A673 (cell line): ENCODE measurements around the gene ZFP37. TPM values are rescaled to one million over a fixed set of nuclear protein-coding genes. Genes with fewer than 3 reads are reported as not detected.

ENCODE experiments used
- BruUV-seq: library from RNA; stranded (reverse); fragments of 400-500 nt; replicated peaks from 2 replicates; lab custom pipeline; 2021; lab: Mats Ljungman, UMichigan
- CTCF ChIA-PET: fragments of 300-600 bp; sonication (Branson Sonifier 250); formaldehyde crosslinking; loops from one replicate; lab custom pipeline; 2022; ENCODE audit warnings: antibody characterized with exemption; lab: Charles Lee
- POLR2A ChIA-PET: fragments of 300-600 bp; sonication (Branson Sonifier 250); formaldehyde crosslinking; loops from one replicate; lab custom pipeline; 2022; ENCODE audit warnings: antibody characterized with exemption; ENCODE audit not compliant: low non-redundant PET; lab: Charles Lee
- DNase-seq: peaks from one replicate; pipeline ENCODE4 v3.0.0-alpha.2; 2015; ENCODE audit warnings: low spot score
- H3K27ac ChIP-seq: fragments of 200-600 bp; sonication (generic); 2 replicates; pipeline ENCODE4 v1.5.1; 2016; ENCODE audit warnings: mixed run types, low read depth, mild to moderate bottlenecking, mixed read lengths, antibody characterized with exemption, low read length; ENCODE audit not compliant: poor library complexity, severe bottlenecking
- H3K27me3 ChIP-seq: fragments of 200-600 bp; sonication (generic); replicated peaks from 2 replicates; pipeline ENCODE4 v1.6.1; 2017; ENCODE audit warnings: mixed run types, low read depth, mild to moderate bottlenecking, mixed read lengths, antibody characterized with exemption, low read length; ENCODE audit not compliant: insufficient read depth, poor library complexity
- H3K36me3 ChIP-seq: fragments of 200-600 bp; sonication (generic); 2 replicates; pipeline ENCODE4 v1.6.1; 2016; ENCODE audit warnings: mixed run types, mild to moderate bottlenecking, mixed read lengths, antibody characterized with exemption, low read length; ENCODE audit not compliant: insufficient read depth, poor library complexity, severe bottlenecking
- H3K4me1 ChIP-seq: fragments of 200-600 bp; sonication (generic); 2 replicates; pipeline ENCODE4 v1.6.1; 2017; ENCODE audit warnings: mixed run types, mild to moderate bottlenecking, mixed read lengths, antibody characterized with exemption, low read length; ENCODE audit not compliant: insufficient read depth, poor library complexity, severe bottlenecking
- H3K4me3 ChIP-seq: fragments of 200-600 bp; sonication (generic); 2 replicates; pipeline ENCODE4 v1.5.1; 2016; ENCODE audit warnings: low read depth, mixed run types, mild to moderate bottlenecking, mixed read lengths, low read length; ENCODE audit not compliant: poor library complexity, severe bottlenecking
- H3K9me3 ChIP-seq: fragments of 200-600 bp; sonication (generic); 2 replicates; pipeline ENCODE4 v1.6.1; 2016; ENCODE audit warnings: mixed run types, low read depth, mild to moderate bottlenecking, mixed read lengths, antibody characterized with exemption, low read length; ENCODE audit not compliant: poor library complexity, severe bottlenecking
- EZH2 ChIP-seq: fragments of 200-600 bp; sonication (generic); IDR thresholded peaks from 2 replicates; pipeline ENCODE4 v1.6.1; 2017; ENCODE audit warnings: borderline replicate concordance, low read depth, mild to moderate bottlenecking, mixed read lengths, antibody characterized with exemption, low read length; ENCODE audit not compliant: poor library complexity, severe bottlenecking
- intact Hi-C: fragments of 100-400 bp; cut with micrococcal nuclease; formaldehyde crosslinking; loops from one replicate; pipeline ENCODE4 v1.10.0; 2022; ENCODE audit not compliant: unreplicated experiment
- total RNA-seq: library from RNA; stranded (reverse); gene quantifications from 2 replicates; pipeline ENCODE4 v1.2.3, GENCODE V29; 2021
- TF ChIP-seq, protein P1 (sequence below): fragments of 300-800, 200-600 bp; sonication (generic); conservative IDR thresholded peaks from 2 replicates; pipeline ENCODE4 v1.5.1; 2017; ENCODE audit warnings: low read depth, mild to moderate bottlenecking, antibody characterized with exemption, low read length, moderate library complexity, mixed read lengths

Gene ZFP37
- total RNA-seq, 1 experiment from 2014 or later: 5.4 TPM

DNA sequence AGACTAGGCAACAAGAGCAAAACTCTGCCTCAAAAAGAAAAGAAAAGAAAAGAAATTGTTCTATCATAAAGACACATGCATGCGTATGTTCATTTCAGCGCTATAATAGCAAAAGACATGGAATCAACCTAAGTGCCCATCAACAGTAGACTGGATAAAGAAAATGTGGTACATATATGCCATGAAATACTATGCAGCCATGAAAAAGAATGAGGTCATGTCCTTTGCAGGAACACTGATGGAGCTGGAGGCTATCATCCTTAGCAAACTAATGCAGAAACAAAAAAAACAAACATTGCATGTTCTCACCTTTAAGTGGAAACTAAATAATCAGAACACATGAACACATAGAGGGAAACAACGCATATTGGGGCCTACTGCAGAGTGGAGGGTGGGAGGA lies 38.3 kb downstream of the ZFP37 start:
- Histone ChIP-seq H3K4me3 (no peak overlapping the region), H3K36me3 (no peaks in the 10 kb centered on the region), H3K27ac (no peak overlapping the region), H3K27me3 (no peaks in the 10 kb centered on the region), H3K4me1 (no peaks in the 10 kb centered on the region), H3K9me3 (no peaks in the 10 kb centered on the region)
- TF ChIP-seq, protein P1, sequence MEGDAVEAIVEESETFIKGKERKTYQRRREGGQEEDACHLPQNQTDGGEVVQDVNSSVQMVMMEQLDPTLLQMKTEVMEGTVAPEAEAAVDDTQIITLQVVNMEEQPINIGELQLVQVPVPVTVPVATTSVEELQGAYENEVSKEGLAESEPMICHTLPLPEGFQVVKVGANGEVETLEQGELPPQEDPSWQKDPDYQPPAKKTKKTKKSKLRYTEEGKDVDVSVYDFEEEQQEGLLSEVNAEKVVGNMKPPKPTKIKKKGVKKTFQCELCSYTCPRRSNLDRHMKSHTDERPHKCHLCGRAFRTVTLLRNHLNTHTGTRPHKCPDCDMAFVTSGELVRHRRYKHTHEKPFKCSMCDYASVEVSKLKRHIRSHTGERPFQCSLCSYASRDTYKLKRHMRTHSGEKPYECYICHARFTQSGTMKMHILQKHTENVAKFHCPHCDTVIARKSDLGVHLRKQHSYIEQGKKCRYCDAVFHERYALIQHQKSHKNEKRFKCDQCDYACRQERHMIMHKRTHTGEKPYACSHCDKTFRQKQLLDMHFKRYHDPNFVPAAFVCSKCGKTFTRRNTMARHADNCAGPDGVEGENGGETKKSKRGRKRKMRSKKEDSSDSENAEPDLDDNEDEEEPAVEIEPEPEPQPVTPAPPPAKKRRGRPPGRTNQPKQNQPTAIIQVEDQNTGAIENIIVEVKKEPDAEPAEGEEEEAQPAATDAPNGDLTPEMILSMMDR: no peak
- TF ChIP-seq EZH2: no peak
- BruUV-seq: no TSS peak
- intact Hi-C loops: no loop called here
- CTCF ChIA-PET: no interaction called here
- no peak for DNase-seq
- POLR2A ChIA-PET: no interaction called here

GRCh38 chr9:113012492-113012891 lies 44.0 kb downstream of the ZFP37 start:
- ChIA-PET CTCF (no interaction called here), POLR2A (no interaction called here)
- Histone ChIP-seq H3K27ac (no peak overlapping the region), H3K27me3 (no peaks in the 10 kb centered on the region), H3K4me1 (no peaks in the 10 kb centered on the region), H3K36me3 (no peaks in the 10 kb centered on the region), H3K4me3 (peak overlapping the region; percentile 45), H3K9me3 (no peaks in the 10 kb centered on the region)
- TF ChIP-seq EZH2: no peak
- TF ChIP-seq, protein P1: no peak
- no TSS peak for BruUV-seq
- intact Hi-C loops: no loop called here
- DNase-seq: no peak

DNA sequence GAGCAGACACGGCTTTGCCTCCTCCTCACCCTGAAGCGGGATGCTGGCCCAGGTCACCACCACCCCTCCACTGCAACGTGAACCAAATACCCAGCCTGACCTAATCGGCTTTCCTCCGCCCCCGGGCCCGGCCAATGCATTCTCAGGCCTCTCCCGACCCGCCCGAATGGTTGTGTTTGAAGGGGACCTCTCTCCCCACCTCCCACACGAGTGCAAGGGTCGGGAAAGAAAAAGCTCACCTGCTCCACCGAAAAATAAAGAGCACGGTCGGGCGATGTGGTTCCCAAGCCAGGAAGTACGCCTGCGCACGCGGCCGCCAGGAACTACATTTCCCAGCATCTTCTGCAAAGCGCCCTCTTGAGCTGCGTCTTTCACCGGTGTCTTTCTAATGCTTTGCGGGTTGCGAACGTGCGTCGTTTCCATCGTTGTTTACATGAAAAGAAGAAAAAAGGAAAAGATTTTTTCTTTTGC lies 44.6 kb downstream of the ZFP37 start, which contains the start of gene ZNF883:
Gene ZNF883 (minus strand): TSS at position 282 of the 471 bp plus-strand sequence.
- Histone ChIP-seq H3K4me1 (no peaks in the 10 kb centered on the region), H3K4me3 (peak within 1 kb of the TSS; percentile 45), H3K27me3 (no peaks in the 10 kb centered on the region), H3K27ac (no peak within 1 kb of the TSS), H3K36me3 (no peaks in the 10 kb centered on the region), H3K9me3 (no peaks in the 10 kb centered on the region)
- DNase-seq: peak; percentile 78
- no TSS peak for BruUV-seq
- intact Hi-C loops: no loop called here
- no peak for TF ChIP-seq EZH2
- TF ChIP-seq, protein P1: no peak
- CTCF ChIA-PET: no interaction called here
- POLR2A ChIA-PET: no interaction called here
